Sigmoid colon (tissue), 7 donors: ENCODE measurements around the gene KIF23. TPM values are rescaled to one million over a fixed set of nuclear protein-coding genes. Genes with fewer than 3 reads are reported as not detected.
"Not testable (repeated sequence)": the region's sequence is repeated elsewhere in the genome, so short reads cannot be mapped to it uniquely, and the experiment has no call there.

Experiments
- DNase-seq: peaks from one replicate; pipeline ENCODE4 v3.0.0-alpha.2; 2019
- H3K27ac ChIP-seq, 4 donors: fragments of 200-600 bp; sonication (generic); one replicate each; pipeline ENCODE4 v1.5.1; 2016 to 2019; ENCODE audit warnings: mild to moderate bottlenecking in 1 of 4
- H3K27me3 ChIP-seq, 3 donors: fragments of 200-600 bp; sonication (generic); one replicate each; pipeline ENCODE4 v1.5.1; 2019; ENCODE audit warnings: mild to moderate bottlenecking in 1 of 3
- H3K36me3 ChIP-seq, 4 donors: fragments of 200-600 bp; sonication (generic); one replicate each; pipeline ENCODE4 v1.5.1; 2016 to 2019
- H3K4me1 ChIP-seq, 4 donors: fragments of 200-600 bp; sonication (generic); one replicate each; pipeline ENCODE4 v1.5.1; 2017 to 2019
- H3K4me3 ChIP-seq, 4 donors: fragments of 200-600 bp; sonication (generic); one replicate each; pipeline ENCODE4 v1.5.1; 2017 to 2019; ENCODE audit warnings: mild to moderate bottlenecking in 2 of 4, moderate library complexity in 1 of 4
- H3K9me3 ChIP-seq, 4 donors: fragments of 200-600 bp in 3 of 4; sonication (generic) in 3 of 4; one replicate each; pipeline versions ENCODE4 v1.5.1 to v1.6.1; 2013 to 2019
- EP300 ChIP-seq, 4 donors: sonication (generic); formaldehyde crosslinking; IDR thresholded peaks; one replicate each; pipeline ENCODE4 v1.6.1; 2017; ENCODE audit warnings: antibody characterized with exemption in 4 of 4
- POLR2A ChIP-seq, 2 donors: fragments of 450-650 bp; IDR thresholded peaks; one replicate each; pipeline ENCODE4 v1.6.1; 2016; ENCODE audit warnings: antibody characterized with exemption in 2 of 2, mild to moderate bottlenecking in 2 of 2, moderate library complexity in 2 of 2
- POLR2AphosphoS5 ChIP-seq, 4 donors: sonication (generic); formaldehyde crosslinking; IDR thresholded peaks; one replicate each; pipeline ENCODE4 v1.6.1; 2017; ENCODE audit warnings: antibody characterized with exemption in 4 of 4
- WGBS, 2 donors: extraction: QIAGEN DNeasy Blood & Tissue Kit; methylation state at CpG; one replicate each; pipeline ENCODE4 v1.1.7; 2013; 5-methylcytosine and 5-hydroxymethylcytosine counted together
- intact Hi-C: fragments of 100-400 bp; cut with DNase I; formaldehyde crosslinking; loops from one replicate; pipeline ENCODE4 v1.15.1; 2023
- polyA plus RNA-seq, 3 donors: library from polyadenylated mRNA; stranded (reverse); fragments of 200-250 nt; gene quantifications; one replicate each; pipeline ENCODE4 v1.2.3, GENCODE V29; 2013
- total RNA-seq, 4 donors: library from RNA; depleted of rRNA; stranded (reverse); fragments of >200 nt; gene quantifications; one replicate each; pipeline ENCODE4 v1.1.0, GENCODE V29; 2016
- TF ChIP-seq, protein P1 (sequence below), 4 experiments: fragments of 450-650 bp in 3 of 4; fragments of 200-600 bp in 1 of 4; IDR thresholded peaks; one replicate each; pipeline ENCODE4 v1.5.1; 2016 to 2019; ENCODE audit warnings: antibody characterized with exemption in 4 of 4, mild to moderate bottlenecking in 3 of 4, moderate library complexity in 2 of 4
- donor health status: healthy with polysubstance abuse.
- donor health status: Bipolar disorder and iron deficiency.
- donor health status: healthy.

Gene KIF23
- total and polyA plus RNA-seq, 7 donors = 0.16 to 10.8 (median 2.1) TPM

DNA sequence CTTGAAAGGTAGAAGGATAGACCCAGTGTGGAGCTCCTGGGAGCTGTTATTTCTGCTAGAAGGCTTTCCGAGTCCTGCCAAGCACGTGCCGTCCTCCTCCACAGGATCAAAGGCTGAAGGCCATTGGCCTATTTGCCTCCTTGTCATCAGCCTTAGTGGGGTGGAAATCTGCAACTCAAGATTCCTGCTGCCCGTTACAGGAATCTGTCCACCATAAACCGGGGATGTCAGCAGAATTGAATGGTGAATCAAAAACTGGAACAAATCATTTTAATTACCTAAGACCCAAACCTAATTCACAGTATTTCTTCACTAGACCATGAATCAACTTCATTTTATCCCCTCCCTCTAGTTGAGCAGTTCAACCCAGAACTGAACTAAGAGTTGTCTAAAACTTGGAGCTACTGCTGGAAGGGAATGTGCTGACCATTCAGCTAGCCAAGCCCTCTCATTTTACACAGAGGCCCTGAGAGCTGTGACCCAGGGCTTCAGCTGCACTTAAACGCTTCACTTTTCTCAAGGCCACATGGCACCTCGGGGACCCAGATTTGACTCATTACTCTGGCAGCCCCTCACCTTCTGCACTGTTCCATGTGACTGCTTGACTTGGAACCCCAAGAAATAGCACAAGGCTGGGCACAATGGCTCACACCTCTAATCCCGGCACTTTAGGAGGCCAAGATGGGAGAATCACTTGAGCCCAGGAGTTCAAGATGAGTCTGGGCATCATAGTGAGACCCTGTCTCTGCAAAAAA, 36.8 kb upstream of the KIF23 start:
- TF ChIP-seq, protein P1, sequence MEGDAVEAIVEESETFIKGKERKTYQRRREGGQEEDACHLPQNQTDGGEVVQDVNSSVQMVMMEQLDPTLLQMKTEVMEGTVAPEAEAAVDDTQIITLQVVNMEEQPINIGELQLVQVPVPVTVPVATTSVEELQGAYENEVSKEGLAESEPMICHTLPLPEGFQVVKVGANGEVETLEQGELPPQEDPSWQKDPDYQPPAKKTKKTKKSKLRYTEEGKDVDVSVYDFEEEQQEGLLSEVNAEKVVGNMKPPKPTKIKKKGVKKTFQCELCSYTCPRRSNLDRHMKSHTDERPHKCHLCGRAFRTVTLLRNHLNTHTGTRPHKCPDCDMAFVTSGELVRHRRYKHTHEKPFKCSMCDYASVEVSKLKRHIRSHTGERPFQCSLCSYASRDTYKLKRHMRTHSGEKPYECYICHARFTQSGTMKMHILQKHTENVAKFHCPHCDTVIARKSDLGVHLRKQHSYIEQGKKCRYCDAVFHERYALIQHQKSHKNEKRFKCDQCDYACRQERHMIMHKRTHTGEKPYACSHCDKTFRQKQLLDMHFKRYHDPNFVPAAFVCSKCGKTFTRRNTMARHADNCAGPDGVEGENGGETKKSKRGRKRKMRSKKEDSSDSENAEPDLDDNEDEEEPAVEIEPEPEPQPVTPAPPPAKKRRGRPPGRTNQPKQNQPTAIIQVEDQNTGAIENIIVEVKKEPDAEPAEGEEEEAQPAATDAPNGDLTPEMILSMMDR (IDR thresholded peaks at IDR 0.05) = no peak
- TF ChIP-seq POLR2A (IDR thresholded peaks at IDR 0.05) (no peak), POLR2AphosphoS5 (IDR thresholded peaks at IDR 0.05) (no peak), EP300 (IDR thresholded peaks at IDR 0.05) (no peak)
- Histone ChIP-seq H3K4me1 (no peaks in the 10 kb centered on the region), H3K9me3 (no peaks in the 10 kb centered on the region), H3K4me3 (no peak overlapping the region), H3K36me3 (no peaks in the 10 kb centered on the region), H3K27me3 (no peaks in the 10 kb centered on the region), H3K27ac (no peak overlapping the region)
- intact Hi-C loops = no loop called here
- DNase-seq = peak; percentile 24
- 92 to 93% methylated on average over 8 of the region's 8 CpGs for WGBS, 2 donors

DNA sequence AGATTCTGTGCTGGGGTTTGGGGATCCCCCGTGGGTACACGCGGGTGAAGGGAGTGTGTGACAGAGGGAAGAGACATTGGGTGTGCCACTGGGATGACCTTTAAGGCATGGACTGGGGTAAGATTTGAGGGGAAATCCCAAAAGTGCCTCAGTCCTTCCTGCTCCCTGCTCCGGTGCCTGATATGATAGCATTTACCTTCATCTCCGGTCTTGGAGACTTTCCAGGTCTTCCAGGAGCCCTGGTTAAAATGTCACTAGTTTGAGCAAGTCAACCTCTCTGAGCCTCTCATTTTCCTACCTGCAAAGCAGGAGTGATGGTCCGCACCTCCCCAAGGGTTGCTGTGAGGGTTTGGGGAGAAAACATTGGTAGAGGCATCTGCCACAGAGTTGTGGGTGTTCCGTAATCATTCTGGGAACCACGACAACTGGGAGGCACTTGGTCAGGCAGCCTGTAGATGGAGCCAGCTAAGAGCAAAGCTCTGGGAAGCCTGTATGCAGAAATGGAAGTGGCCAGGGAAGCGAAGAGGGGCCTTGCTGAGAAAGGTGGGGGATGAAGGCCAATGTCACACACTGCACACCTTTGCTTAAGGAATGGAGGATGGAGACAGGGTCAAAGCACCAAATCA, 33.9 kb upstream of the KIF23 start:
- no peak overlapping the region for H3K27ac ChIP-seq
- no peaks in the 10 kb centered on the region for H3K27me3 ChIP-seq
- intact Hi-C loops = no loop called here
- H3K4me1 ChIP-seq = no peaks in the 10 kb centered on the region
- no peaks in the 10 kb centered on the region for H3K9me3 ChIP-seq
- WGBS, 2 donors = 57 to 68% methylated on average over 9 of the region's 9 CpGs
- DNase-seq = peak; percentile 37
- H3K36me3 ChIP-seq = no peaks in the 10 kb centered on the region
- no peak for TF ChIP-seq POLR2A (IDR thresholded peaks at IDR 0.05)
- TF ChIP-seq, protein P1 (IDR thresholded peaks at IDR 0.05) = no peak
- no peak for TF ChIP-seq POLR2AphosphoS5 (IDR thresholded peaks at IDR 0.05)
- no peak for TF ChIP-seq EP300 (IDR thresholded peaks at IDR 0.05)
- no peak overlapping the region for H3K4me3 ChIP-seq

DNA sequence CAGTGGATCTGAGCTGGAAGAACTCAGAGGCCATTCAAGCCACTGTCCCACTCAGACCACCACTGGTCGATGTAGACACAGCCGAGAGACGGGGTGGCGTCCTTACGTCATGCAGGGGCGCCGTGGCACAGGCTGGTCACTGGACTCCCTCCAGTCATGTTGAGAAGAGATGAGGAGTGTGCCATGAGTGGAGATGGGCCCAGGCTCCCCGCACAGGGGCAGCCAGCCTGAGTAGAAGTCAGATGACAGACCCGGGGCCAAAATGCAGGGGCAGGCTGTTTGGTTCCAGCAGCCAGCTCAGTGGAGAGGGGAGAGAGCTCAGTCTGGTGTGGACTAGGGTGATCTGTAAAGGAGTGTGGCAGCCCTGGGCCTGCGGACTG, 33.4 kb upstream of the KIF23 start:
- Histone ChIP-seq H3K4me3 (no peak overlapping the region), H3K4me1 (no peaks in the 10 kb centered on the region), H3K27ac (no peak overlapping the region), H3K36me3 (no peaks in the 10 kb centered on the region), H3K27me3 (no peaks in the 10 kb centered on the region), H3K9me3 (no peaks in the 10 kb centered on the region)
- DNase-seq = peak; percentile 45
- no peak for TF ChIP-seq EP300 (IDR thresholded peaks at IDR 0.05)
- TF ChIP-seq, protein P1 (IDR thresholded peaks at IDR 0.05) = no peak
- TF ChIP-seq POLR2AphosphoS5 (IDR thresholded peaks at IDR 0.05) = no peak
- 95 to 96% methylated on average over 10 of the region's 10 CpGs for WGBS, 2 donors
- intact Hi-C loops = no loop called here

DNA sequence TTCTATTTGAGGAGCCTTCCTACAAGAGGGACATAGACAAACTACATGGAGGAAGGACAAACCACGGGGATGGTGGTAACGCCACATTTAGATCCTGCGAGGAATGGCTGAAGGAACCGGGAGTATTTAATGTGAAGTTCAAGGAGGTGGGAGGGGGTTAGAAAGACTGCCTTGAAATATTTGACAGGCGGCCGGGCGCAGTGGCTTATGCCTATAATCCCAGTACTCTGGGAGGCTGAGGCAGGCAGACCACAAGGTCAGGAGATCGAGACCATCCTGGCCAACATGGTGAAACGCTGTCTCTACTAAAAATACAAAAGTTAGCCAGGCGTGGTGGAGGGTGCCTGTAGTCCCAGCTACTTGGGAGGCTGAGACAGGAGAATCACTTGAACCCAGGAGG, 32.0 kb upstream of the KIF23 start:
- H3K27ac ChIP-seq, H3K36me3 ChIP-seq, H3K9me3 ChIP-seq, H3K4me3 ChIP-seq, H3K4me1 ChIP-seq, intact Hi-C loops, H3K27me3 ChIP-seq: not testable (repeated sequence)
- WGBS, 2 donors = 96 to 97% methylated on average over 10 of the region's 10 CpGs
- peak; percentile 19 for DNase-seq

DNA sequence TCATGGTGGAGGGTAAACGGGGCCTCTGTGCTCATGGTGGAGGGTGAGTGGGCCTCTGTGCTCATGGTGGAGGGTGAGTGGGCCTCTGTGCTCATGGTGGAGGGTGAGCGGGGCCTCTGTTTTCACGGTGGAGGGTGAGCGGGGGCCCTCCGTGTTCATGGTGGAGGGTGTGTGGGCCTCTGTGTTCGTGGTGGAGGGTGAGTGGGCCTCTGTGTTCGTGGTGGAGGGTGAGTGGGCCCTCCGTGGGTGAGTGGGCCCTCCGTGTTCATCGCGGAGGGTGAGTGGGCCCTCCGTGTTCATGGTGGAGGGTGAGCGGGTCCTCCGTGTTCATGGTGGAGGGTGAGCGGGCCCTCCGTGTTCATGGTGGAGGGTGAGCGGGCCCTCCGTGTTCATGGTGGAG, 30.1 kb upstream of the KIF23 start:
- H3K27me3 ChIP-seq, H3K4me3 ChIP-seq, H3K9me3 ChIP-seq, H3K27ac ChIP-seq, intact Hi-C loops, H3K36me3 ChIP-seq, H3K4me1 ChIP-seq: not testable (repeated sequence)
- peak; percentile 29 for DNase-seq
- 95 to 96% methylated on average over 16 to 17 of the region's 18 CpGs for WGBS, 2 donors
